OCI-LY3 (cell line): ENCODE results near the gene KRT2.

Experiments
- H2AFZ ChIP-seq: fragments of 200-600, 300-600 bp; shearing (Covaris generic); 2 replicates; pipeline ENCODE4 v1.6.0; 2014; ENCODE audit warnings: antibody characterized with exemption, low read depth, low read length
- H3K27ac ChIP-seq: fragments of 200-600, 300-600 bp; sonication (generic); 2 replicates; pipeline ENCODE4 v1.5.1; 2014; ENCODE audit warnings: mild to moderate bottlenecking, low read length, moderate library complexity, mixed read lengths
- H3K27me3 ChIP-seq: fragments of 200-600, 300-600 bp; sonication (generic); 2 replicates; pipeline ENCODE4 v1.6.1; 2014; ENCODE audit warnings: low read depth, low read length, mixed read lengths
- H3K36me3 ChIP-seq: fragments of 200-600, 300-600 bp; sonication (generic); replicated peaks from 2 replicates; pipeline ENCODE3; 2014; ENCODE audit warnings: low read depth, low read length, mixed read lengths
- H3K4me1 ChIP-seq: fragments of 300-600, 200-600 bp; sonication (generic); 2 replicates; pipeline ENCODE4 v1.6.1; 2014; ENCODE audit warnings: low read length, mixed read lengths
- H3K4me2 ChIP-seq: fragments of 200-600, 300-600 bp; sonication (generic); 2 replicates; pipeline ENCODE4 v1.6.1; 2014; ENCODE audit warnings: low read length, mixed read lengths
- H3K4me3 ChIP-seq: fragments of 300-600, 200-600 bp; sonication (generic); 2 replicates; pipeline ENCODE4 v1.5.1; 2014; ENCODE audit warnings: antibody characterized with exemption, mild to moderate bottlenecking, low read length, moderate library complexity
- H3K79me2 ChIP-seq: fragments of 300-600, 200-600 bp; shearing (Covaris generic); 2 replicates; pipeline ENCODE4 v1.6.1; 2014; ENCODE audit warnings: mild to moderate bottlenecking, low read length, mixed read lengths
- H3K9ac ChIP-seq: fragments of 300-600, 200-600 bp; shearing (Covaris generic); 2 replicates; pipeline ENCODE4 v1.6.0; 2014; ENCODE audit warnings: mild to moderate bottlenecking, low read length, moderate library complexity
- H3K9me3 ChIP-seq: fragments of 200-600, 300-600 bp; shearing (Covaris generic); 2 replicates; pipeline ENCODE4 v1.6.1; 2014; ENCODE audit warnings: low read length, mixed read lengths; ENCODE audit not compliant: insufficient read depth
- H4K20me1 ChIP-seq: fragments of 200-600, 300-600 bp; sonication (generic); 2 replicates; pipeline ENCODE4 v1.6.1; 2016; ENCODE audit warnings: low read length, mixed read lengths; ENCODE audit not compliant: insufficient read depth
- CTCF ChIP-seq: fragments of 200-600, 300-600 bp; sonication (generic); IDR thresholded peaks from 2 replicates; pipeline ENCODE4 v1.5.1; 2014; ENCODE audit warnings: antibody characterized with exemption, low read length, low read depth
- EZH2phosphoT487 ChIP-seq: fragments of 200-600 bp; shearing (Covaris generic); IDR thresholded peaks from 2 replicates; pipeline ENCODE4 v1.6.1; 2018; ENCODE audit warnings: antibody characterized with exemption, mixed run types, low read depth

KRT2 gene

GRCh38 chr12:52691076-52691840 is 39.2 kb upstream of the KRT2 start:
- H3K4me3 ChIP-seq = peak overlapping the region; percentile 66
- no peaks in the 10 kb centered on the region for H3K9me3 ChIP-seq
- H3K27ac ChIP-seq = no peak overlapping the region
- peak overlapping the region; percentile 33; the same call in 1 of the 2 replicates for H2AFZ ChIP-seq
- 0 out of 2 replicates have a peak overlapping the region, but pooled peaks have one; percentile 7 for H3K9ac ChIP-seq
- TF ChIP-seq CTCF (no peak), EZH2phosphoT487 (no peak)
- H3K4me2 ChIP-seq = peak overlapping the region; percentile 68
- H3K79me2 ChIP-seq = no peaks in the 10 kb centered on the region
- H3K36me3 ChIP-seq = no peaks in the 10 kb centered on the region
- H3K27me3 ChIP-seq = peaks cover 70% of the 10 kb centered on the region
- no peaks in the 10 kb centered on the region for H4K20me1 ChIP-seq
- H3K4me1 ChIP-seq = no peaks in the 10 kb centered on the region

DNA sequence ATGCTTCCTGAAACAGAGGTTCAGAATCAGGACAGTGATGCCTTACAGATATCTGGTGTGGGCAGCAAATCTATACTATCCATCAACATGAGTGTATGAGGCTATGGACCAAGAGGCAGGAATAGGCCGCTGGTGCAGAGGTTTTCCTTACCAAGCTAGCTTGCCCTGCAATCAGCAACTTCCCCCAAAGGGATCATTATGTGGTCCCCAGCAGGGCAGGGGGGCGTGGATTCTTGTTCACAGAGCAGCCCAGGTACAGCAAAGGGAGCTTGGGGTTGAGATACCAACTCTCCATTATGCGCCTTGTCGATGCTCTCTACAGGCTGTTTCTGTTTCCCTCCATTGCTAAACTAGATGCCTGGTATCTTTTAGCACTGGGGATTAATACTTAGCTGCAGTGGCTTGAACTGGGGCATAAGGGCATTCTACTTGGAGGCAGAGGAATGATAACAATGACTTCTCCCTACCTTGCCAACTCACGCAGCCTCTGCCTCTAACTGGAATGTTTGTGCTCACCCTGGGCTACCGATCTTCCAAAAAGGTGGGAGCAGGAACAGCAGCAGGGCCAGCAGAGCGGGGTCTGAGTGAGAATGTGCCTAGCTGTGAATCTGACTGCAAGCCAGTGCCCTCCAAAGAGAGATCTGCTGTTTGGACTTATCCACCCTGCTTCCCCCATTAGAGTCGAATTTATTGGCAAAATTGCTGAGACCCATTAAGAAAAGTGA is 38.5 kb upstream of the KRT2 start:
- H3K79me2 ChIP-seq = no peaks in the 10 kb centered on the region
- no peaks in the 10 kb centered on the region for H4K20me1 ChIP-seq
- H3K4me2 ChIP-seq = peak overlapping the region; percentile 68
- H3K9me3 ChIP-seq = no peaks in the 10 kb centered on the region
- peak overlapping the region; percentile 33; the same call in 1 of the 2 replicates for H2AFZ ChIP-seq
- peak overlapping the region; percentile 66 for H3K4me3 ChIP-seq
- no peak for TF ChIP-seq EZH2phosphoT487
- no peak for TF ChIP-seq CTCF
- no peak overlapping the region for H3K27ac ChIP-seq
- no peaks in the 10 kb centered on the region for H3K36me3 ChIP-seq
- H3K27me3 ChIP-seq = peaks cover 70% of the 10 kb centered on the region
- no peaks in the 10 kb centered on the region for H3K4me1 ChIP-seq
- no peak overlapping the region for H3K9ac ChIP-seq

GRCh38 chr12:52689936-52690335 is 37.9 kb upstream of the KRT2 start:
- no peaks in the 10 kb centered on the region for H3K4me1 ChIP-seq
- no peak for TF ChIP-seq CTCF
- TF ChIP-seq EZH2phosphoT487 = no peak
- peaks cover 67% of the 10 kb centered on the region for H3K27me3 ChIP-seq
- H3K36me3 ChIP-seq = no peaks in the 10 kb centered on the region
- no peak overlapping the region for H2AFZ ChIP-seq
- H4K20me1 ChIP-seq = no peaks in the 10 kb centered on the region
- H3K79me2 ChIP-seq = no peaks in the 10 kb centered on the region
- H3K4me2 ChIP-seq = no peak overlapping the region
- no peaks in the 10 kb centered on the region for H3K9me3 ChIP-seq
- no peak overlapping the region for H3K4me3 ChIP-seq
- H3K9ac ChIP-seq = no peak overlapping the region
- H3K27ac ChIP-seq = no peak overlapping the region

GRCh38 chr12:52689239-52689638 is 37.2 kb upstream of the KRT2 start:
- Histone ChIP-seq H3K4me3 (no peak overlapping the region), H3K27me3 (peaks cover 62% of the 10 kb centered on the region), H3K4me2 (no peak overlapping the region), H3K27ac (no peak overlapping the region), H3K4me1 (no peaks in the 10 kb centered on the region), H2AFZ (no peak overlapping the region), H3K36me3 (no peaks in the 10 kb centered on the region), H3K79me2 (no peaks in the 10 kb centered on the region), H4K20me1 (no peaks in the 10 kb centered on the region), H3K9ac (no peak overlapping the region), H3K9me3 (no peaks in the 10 kb centered on the region)
- no peak for TF ChIP-seq CTCF
- no peak for TF ChIP-seq EZH2phosphoT487
